HG03432 (cell line): ENCODE measurements around the gene ERC2.

Experiments used
- ATAC-seq: cut with Tn5 transposase; IDR thresholded peaks from one replicate; pipeline ENCODE4 v1.9.1; 2021; ENCODE audit warnings: mild to moderate bottlenecking, moderate library complexity; ENCODE audit not compliant: unreplicated experiment

Gene ERC2

GRCh38 chr3:56130036-56130435 lies 338.2 kb downstream of the ERC2 start:
- no peak for ATAC-seq

GRCh38 chr3:56126632-56127031 lies 341.6 kb downstream of the ERC2 start:
- ATAC-seq: no peak

GRCh38 chr3:56125358-56126005 lies 342.8 kb downstream of the ERC2 start:
- no peak for ATAC-seq

- ATAC-seq: no peak
These were observed 343.7 kb downstream of the ERC2 start for GRCh38 chr3:56124546-56124945.

GRCh38 chr3:56123487-56123886 lies 344.8 kb downstream of the ERC2 start:
- ATAC-seq: no peak

- no peak for ATAC-seq
These were observed 345.4 kb downstream of the ERC2 start for GRCh38 chr3:56122911-56123310.

GRCh38 chr3:56121716-56122115 lies 346.6 kb downstream of the ERC2 start:
- no peak for ATAC-seq

- no peak for ATAC-seq
These were observed 348.5 kb downstream of the ERC2 start for GRCh38 chr3:56119575-56120349.

GRCh38 chr3:56118968-56119367 lies 349.3 kb downstream of the ERC2 start:
- ATAC-seq: no peak

- ATAC-seq: no peak
These were observed 352.6 kb downstream of the ERC2 start for GRCh38 chr3:56115698-56116097.

GRCh38 chr3:56115199-56115598 lies 353.1 kb downstream of the ERC2 start:
- ATAC-seq: no peak

- ATAC-seq: no peak
These were observed 354.4 kb downstream of the ERC2 start for GRCh38 chr3:56113908-56114307.

- no peak for ATAC-seq
These were observed 355.0 kb downstream of the ERC2 start for GRCh38 chr3:56113231-56113630.

- no peak for ATAC-seq
These were observed 356.5 kb downstream of the ERC2 start for GRCh38 chr3:56111606-56112304.

- no peak for ATAC-seq
These were observed 357.4 kb downstream of the ERC2 start for GRCh38 chr3:56110886-56111285.

GRCh38 chr3:56107157-56107556 lies 361.1 kb downstream of the ERC2 start:
- ATAC-seq: no peak

- no peak for ATAC-seq
These were observed 366.2 kb downstream of the ERC2 start for GRCh38 chr3:56102032-56102431.

GRCh38 chr3:56101576-56101975 lies 366.7 kb downstream of the ERC2 start:
- ATAC-seq: no peak

GRCh38 chr3:56096999-56097398 lies 371.3 kb downstream of the ERC2 start:
- no peak for ATAC-seq

- ATAC-seq: no peak
These were observed 374.1 kb downstream of the ERC2 start for GRCh38 chr3:56094170-56094569.

- ATAC-seq: no peak
These were observed 378.5 kb downstream of the ERC2 start for GRCh38 chr3:56089739-56090138.
